Measurements from ENCODE around the gene MS4A8. TPM values are rescaled to one million over a fixed set of nuclear protein-coding genes. Genes with fewer than 3 reads are reported as not detected.

MS4A8 gene
- polyA plus RNA-seq, 4 donors = not detected

DNA sequence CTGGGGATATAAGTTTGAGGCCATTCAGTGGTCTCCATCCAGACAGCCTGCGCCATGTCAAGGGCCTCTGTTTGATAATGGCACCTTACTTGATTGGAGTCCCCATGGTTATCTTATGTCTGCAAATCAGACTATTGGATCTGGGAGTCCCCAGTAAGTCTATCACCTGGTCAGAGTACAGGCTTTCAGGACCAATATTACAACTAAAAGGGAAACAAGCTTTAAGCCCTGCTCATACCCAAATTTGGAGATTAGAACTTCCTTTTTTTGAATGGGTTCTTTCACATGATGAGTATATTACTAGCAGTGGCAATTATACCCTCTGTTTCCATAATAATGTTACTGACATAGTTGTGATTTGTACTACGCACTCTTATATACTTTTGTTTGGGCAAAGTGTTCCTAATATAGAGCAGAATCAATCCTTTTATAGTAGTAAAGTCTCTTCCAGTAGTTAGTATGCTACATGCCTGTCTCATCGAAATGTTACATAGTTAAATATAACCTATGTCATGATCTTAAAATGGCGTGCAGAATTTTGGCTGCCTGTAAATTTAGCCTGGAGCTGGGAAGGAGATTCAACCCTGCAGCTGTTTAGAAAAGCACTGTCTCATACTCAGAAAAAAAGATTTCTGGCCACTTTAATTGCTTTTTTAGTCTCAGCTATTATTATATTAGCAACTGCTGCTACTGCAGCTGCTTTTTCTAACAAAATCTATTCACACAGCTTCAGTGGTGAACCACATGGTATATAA is 62.2 kb downstream of the MS4A8 start:
- DNase-seq (ENCODE audit: low read depth in 4 of 4, low spot score in 2 of 4) = no peak

- DNase-seq (ENCODE audit: low read depth in 4 of 4, low spot score in 2 of 4) = no peak
Measured at GRCh38 chr11:60762851-60763691, 63.7 kb downstream of the MS4A8 start.

DNA sequence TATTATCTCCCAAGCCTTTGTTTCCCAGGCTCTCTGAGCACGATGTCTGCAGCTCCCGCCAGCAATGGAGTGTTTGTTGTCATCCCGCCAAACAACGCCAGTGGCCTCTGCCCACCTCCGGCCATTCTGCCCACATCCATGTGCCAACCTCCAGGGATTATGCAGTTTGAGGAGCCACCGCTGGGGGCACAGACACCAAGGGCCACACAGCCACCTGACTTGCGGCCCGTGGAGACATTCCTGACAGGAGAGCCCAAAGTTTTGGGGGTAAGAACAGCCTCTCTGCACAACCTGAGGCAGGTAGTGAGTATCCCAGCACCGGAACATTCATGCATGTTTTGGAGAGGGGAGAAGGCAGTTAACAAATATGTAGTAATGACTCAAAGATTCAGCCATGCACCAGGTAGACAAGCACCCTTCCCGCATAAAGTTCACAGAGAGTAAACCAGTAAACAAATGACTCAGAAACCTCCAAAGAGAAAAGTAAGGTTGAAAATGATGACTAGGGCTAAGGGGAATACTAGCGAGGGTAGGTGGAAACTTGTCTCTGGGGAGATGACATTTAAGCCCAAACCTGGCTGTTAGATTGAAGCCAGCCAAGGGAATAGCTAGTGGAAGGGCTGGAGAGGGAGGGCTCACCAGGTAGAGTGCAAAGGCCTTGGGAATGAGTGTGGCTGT is 64.4 kb downstream of the MS4A8 start:
- no peak for DNase-seq (ENCODE audit: low read depth in 4 of 4, low spot score in 2 of 4)

- DNase-seq (ENCODE audit: low read depth in 4 of 4, low spot score in 2 of 4) = no peak
Measured at GRCh38 chr11:60764879-60765278, 65.5 kb downstream of the MS4A8 start.

DNA sequence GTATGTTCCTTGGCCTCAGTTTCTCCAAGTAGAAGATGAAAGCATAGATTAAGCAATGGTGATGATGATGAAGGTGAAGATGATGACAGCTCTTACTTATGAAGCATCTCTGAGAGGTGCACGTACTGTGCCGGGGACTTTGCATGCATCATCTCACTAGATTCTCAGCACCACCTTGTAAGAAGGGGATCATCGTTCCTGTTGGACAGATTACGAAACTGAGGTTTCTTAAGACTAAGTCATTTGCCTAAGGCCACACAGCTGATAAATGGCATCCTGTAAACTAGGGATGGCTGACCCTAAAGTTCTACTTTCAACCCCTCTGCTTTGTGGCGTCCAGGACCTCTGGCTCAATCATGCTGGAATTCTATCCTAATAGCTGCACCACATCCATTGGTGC is 65.9 kb downstream of the MS4A8 start:
- no peak for DNase-seq (ENCODE audit: low read depth in 4 of 4, low spot score in 2 of 4)

Other genes starting within 250 kb of the MS4A8 start
- under 1 TPM; 0.30 to 0.73 (median 0.41) TPM for gene MS4A1, start 243.8 kb upstream of the MS4A8 start, polyA plus RNA-seq (ENCODE audit: insufficient read length in 4 of 4)
- gene MS4A12, start 206.8 kb upstream of the MS4A8 start, polyA plus RNA-seq (ENCODE audit: insufficient read length in 4 of 4) = not detected
- gene MS4A13, start 184.2 kb upstream of the MS4A8 start, polyA plus RNA-seq (ENCODE audit: insufficient read length in 4 of 4) = not detected
- gene MS4A18, start 25.1 kb downstream of the MS4A8 start, polyA plus RNA-seq (ENCODE audit: insufficient read length in 4 of 4) = not detected
- gene MS4A15, start 57.3 kb downstream of the MS4A8 start, polyA plus RNA-seq (ENCODE audit: insufficient read length in 4 of 4) = not detected
- under 1 TPM; 0.10 to 0.25 (median 0.16) TPM for gene MS4A10, start 85.7 kb downstream of the MS4A8 start, polyA plus RNA-seq (ENCODE audit: insufficient read length in 4 of 4)
- 10 to 100 TPM; 15.9 to 25.8 (median 22.0) TPM for gene CCDC86, start 142.5 kb downstream of the MS4A8 start, polyA plus RNA-seq (ENCODE audit: insufficient read length in 4 of 4)
- under 1 TPM; 0.18 to 0.39 (median 0.20) TPM for gene PTGDR2, start 156.3 kb downstream of the MS4A8 start, polyA plus RNA-seq (ENCODE audit: insufficient read length in 4 of 4)
- gene ZP1, start 167.9 kb downstream of the MS4A8 start, polyA plus RNA-seq (ENCODE audit: insufficient read length in 4 of 4) = under 1 TPM in 1 of 4 donors, not detected in 3; 0.22 TPM
- gene PRPF19, start 207.0 kb downstream of the MS4A8 start, polyA plus RNA-seq (ENCODE audit: insufficient read length in 4 of 4) = 100 to 1,000 TPM; 113 to 153 (median 130) TPM
- 100 to 1,000 TPM in 1 of 4 donors, 10 to 100 TPM in 3; 76.1 to 111 (median 91.6) TPM for gene TMEM109, start 214.5 kb downstream of the MS4A8 start, polyA plus RNA-seq (ENCODE audit: insufficient read length in 4 of 4)
- gene TMEM132A, start 224.8 kb downstream of the MS4A8 start, polyA plus RNA-seq (ENCODE audit: insufficient read length in 4 of 4) = 100 to 1,000 TPM in 1 of 4 donors, 10 to 100 TPM in 3; 41.3 to 109 (median 88.1) TPM